HepG2 (cell line): Measurements from ENCODE around the gene POLR1D. TPM values are rescaled to one million over a fixed set of nuclear protein-coding genes. Genes with fewer than 3 reads are reported as not detected.

Experiments used
- BCL3 ChIP-seq: sonication (generic); formaldehyde crosslinking; IDR thresholded peaks from 2 replicates; pipeline ENCODE4 v1.5.1; 2020; ENCODE audit warnings: mild to moderate bottlenecking, missing genetic modification reagents, moderate library complexity
- CBX1 ChIP-seq: IDR thresholded peaks from one replicate; pipeline ENCODE4 v1.6.1; 2016; ENCODE audit warnings: antibody characterized with exemption, low read depth
- CHD4 ChIP-seq: fragments of 200-600 bp; sonication (generic); IDR thresholded peaks from 2 replicates; pipeline ENCODE4 v1.7.0; 2017; ENCODE audit warnings: mild to moderate bottlenecking, low read length, borderline replicate concordance
- FOXC1 ChIP-seq: sonication (generic); formaldehyde crosslinking; IDR thresholded peaks from 2 replicates; pipeline ENCODE4 v1.8.0; 2022; ENCODE audit warnings: mild to moderate bottlenecking, missing genetic modification reagents, borderline replicate concordance
- GABPA ChIP-seq, 2 experiments: IDR thresholded peaks; 2 replicates each; pipeline ENCODE4 v1.6.1; 2011 to 2016; ENCODE audit warnings: low read depth in 2 of 2, low read length in 1 of 2, missing biosample characterization in 1 of 2, missing genetic modification characterization in 1 of 2
- HNF4G ChIP-seq, 2 experiments: sonication (generic) in 1 of 2; formaldehyde crosslinking in 1 of 2; IDR thresholded peaks; 2 replicates each; pipeline versions ENCODE4 v1.4.0 to v1.6.1; 2011 to 2020; ENCODE audit warnings: borderline replicate concordance in 2 of 2, low read depth in 2 of 2, mild to moderate bottlenecking in 2 of 2, low read length in 1 of 2, missing genetic modification reagents in 1 of 2, moderate library complexity in 1 of 2
- ISL2 ChIP-seq: sonication (generic); formaldehyde crosslinking; IDR thresholded peaks from 2 replicates; pipeline ENCODE4 v1.5.0; 2020; ENCODE audit warnings: missing genetic modification reagents
- JUNB ChIP-seq: sonication (generic); formaldehyde crosslinking; IDR thresholded peaks from 2 replicates; pipeline ENCODE4 v1.8.0; 2022; ENCODE audit warnings: missing genetic modification reagents, mild to moderate bottlenecking, borderline replicate concordance
- KLF11 ChIP-seq: IDR thresholded peaks from 2 replicates; pipeline ENCODE4 v1.6.1; 2016; ENCODE audit warnings: missing compliant biosample characterization
- MEIS2 ChIP-seq: sonication (generic); formaldehyde crosslinking; IDR thresholded peaks from 2 replicates; pipeline ENCODE4 v1.9.0; 2021; ENCODE audit warnings: mild to moderate bottlenecking, missing genetic modification reagents
- MTERF4 ChIP-seq: sonication (generic); formaldehyde crosslinking; IDR thresholded peaks from 2 replicates; pipeline ENCODE4 v1.8.0; 2023; ENCODE audit warnings: mild to moderate bottlenecking, missing genetic modification reagents
- NCOA1 ChIP-seq: sonication (generic); formaldehyde crosslinking; IDR thresholded peaks from 2 replicates; pipeline ENCODE4 v1.9.0; 2021; ENCODE audit warnings: missing genetic modification reagents
- NKX3-1 ChIP-seq: sonication (generic); formaldehyde crosslinking; IDR thresholded peaks from 2 replicates; pipeline ENCODE4 v1.5.0; 2020; ENCODE audit warnings: missing genetic modification reagents
- NPAS2 ChIP-seq: sonication (generic); formaldehyde crosslinking; IDR thresholded peaks from 2 replicates; pipeline ENCODE4 v1.8.0; 2022; ENCODE audit warnings: mild to moderate bottlenecking, missing genetic modification reagents, borderline replicate concordance
- REL ChIP-seq: sonication (generic); formaldehyde crosslinking; conservative IDR thresholded peaks from 2 replicates; pipeline ENCODE4 v1.8.0; 2022; ENCODE audit warnings: mild to moderate bottlenecking, missing genetic modification reagents, moderate library complexity
- REST ChIP-seq, 2 experiments: IDR thresholded peaks; 2 replicates each; pipeline ENCODE4 v1.6.1; 2011 to 2012; ENCODE audit warnings: low read length in 2 of 2, borderline replicate concordance in 1 of 2, low read depth in 1 of 2, mild to moderate bottlenecking in 1 of 2, moderate library complexity in 1 of 2
- STAG1 ChIP-seq: sonication (generic); formaldehyde crosslinking; IDR thresholded peaks from 2 replicates; pipeline ENCODE4 v1.4.0; 2020; ENCODE audit warnings: missing genetic modification reagents
- ZBTB21 ChIP-seq: sonication (generic); formaldehyde crosslinking; IDR thresholded peaks from 2 replicates; pipeline ENCODE4 v1.4.0; 2020; ENCODE audit warnings: missing genetic modification reagents
- ZBTB7B ChIP-seq: sonication (generic); formaldehyde crosslinking; IDR thresholded peaks from 2 replicates; pipeline ENCODE4 v1.4.0; 2020; ENCODE audit warnings: missing genetic modification reagents
- ZFP1 ChIP-seq: IDR thresholded peaks from 2 replicates; pipeline ENCODE4 v1.6.1; 2016
- ZFX ChIP-seq: sonication (generic); formaldehyde crosslinking; IDR thresholded peaks from 2 replicates; pipeline ENCODE4 v1.4.0; 2020; ENCODE audit warnings: mild to moderate bottlenecking, low read depth, missing genetic modification reagents, moderate library complexity
- ZNF326 ChIP-seq: sonication (generic); formaldehyde crosslinking; IDR thresholded peaks from 2 replicates; pipeline ENCODE4 v1.4.0; 2020; ENCODE audit warnings: missing genetic modification reagents, borderline replicate concordance
- ZNF333 ChIP-seq: sonication (generic); formaldehyde crosslinking; IDR thresholded peaks from 2 replicates; pipeline ENCODE4 v1.4.0; 2020; ENCODE audit warnings: mild to moderate bottlenecking, missing genetic modification reagents, borderline replicate concordance
- ZNF703 ChIP-seq: sonication (generic); formaldehyde crosslinking; IDR thresholded peaks from 2 replicates; pipeline ENCODE4 v1.5.1; 2020; ENCODE audit warnings: missing genetic modification reagents, mild to moderate bottlenecking, moderate library complexity, borderline replicate concordance
- polyA plus RNA-seq, 8 experiments: library from polyadenylated mRNA; depleted of rRNA in 3 of 8; stranded (reverse) in 7 of 8; unstranded in 1 of 8; fragments of >200 nt; fragmentation: Illumina TruSeq in 4 of 8; extraction: Trizol in 4 of 8; gene quantifications; 2 replicates each; pipeline versions ENCODE4 v1.2.1 to v1.2.3, GENCODE V29; 2011 to 2016; ENCODE audit warnings: low read depth in 4 of 8, missing spikeins in 1 of 8, mixed read lengths in 1 of 8; ENCODE audit not compliant: insufficient read depth in 1 of 8
- total RNA-seq, 5 experiments: library from RNA; depleted of rRNA; stranded (reverse); fragments of >200 nt; fragmentation: Illumina TruSeq; extraction: Trizol; gene quantifications; 2 replicates each; pipeline ENCODE4 v1.2.3, GENCODE V29; 2016; ENCODE audit warnings: low read depth in 1 of 5

POLR1D gene
- total and polyA plus RNA-seq, 2 of the 13 experiments (the other 11 are each of a cell fraction or from before 2014, with no cell fraction given): 183 to 490 TPM

- TF ChIP-seq ISL2 (no peak), ZFX (CRISPR knock-in tag) (peak; percentile 98), FOXC1 (CRISPR knock-in tag) (peak; percentile 79; the same call in 1 of the 2 replicates), MEIS2 (CRISPR knock-in tag) (no peak; the same call in 1 of the 2 replicates), ZBTB7B (no peak; the same call in 1 of the 2 replicates), ZNF703 (no peak), CBX1 (no peak), ZBTB21 (CRISPR knock-in tag) (no peak; the same call in 1 of the 2 replicates), REL (CRISPR knock-in tag) (peak; percentile 73; the same call in 1 of the 2 replicates), BCL3 (peak; percentile 53; the same call in 1 of the 2 replicates), MTERF4 (no peak), JUNB (no peak; the same call in 1 of the 2 replicates), NPAS2 (CRISPR knock-in tag) (no peak), NCOA1 (CRISPR knock-in tag) (no peak), ZNF326 (CRISPR knock-in tag) (0 out of 2 replicates have a peak, but pooled peaks have one; percentile 44), NKX3-1 (CRISPR knock-in tag) (no peak), KLF11 (CRISPR knock-in tag) (no peak), GABPA (IDR thresholded peaks at IDR 0.05; ENCODE audit: low read depth, low read length) (peak; percentile 69), GABPA (CRISPR knock-in tag; IDR thresholded peaks at IDR 0.05; ENCODE audit: low read depth) (peak; percentile 73), ZFP1 (CRISPR knock-in tag) (no peak), ZNF333 (CRISPR knock-in tag) (peak; percentile 49; the same call in 1 of the 2 replicates), HNF4G (IDR thresholded peaks at IDR 0.05; ENCODE audit: borderline replicate concordance, low read depth, low read length) (peak; percentile 2; the same call in 1 of the 2 replicates), HNF4G (CRISPR knock-in tag; IDR thresholded peaks at IDR 0.05; ENCODE audit: borderline replicate concordance, low read depth) (no peak), CHD4 (no peak), STAG1 (CRISPR knock-in tag) (no peak), REST (IDR thresholded peaks at IDR 0.05; ENCODE audit: borderline replicate concordance in 1 of 2, low read depth in 1 of 2, low read length in 2 of 2) (no peak)
Measured at GRCh38 chr13:27621366-27622101, at the start of gene POLR1D (continued).
